Inflammatory macrophage treated with lipopolysaccharide for 1 hour (primary cell): ENCODE results near the gene LY6G5B.

Experiments
- DNase-seq, 2 donors: peaks; one replicate each; pipeline ENCODE4 v3.0.0-alpha.2; 2020 to 2022

The LY6G5B gene

DNA sequence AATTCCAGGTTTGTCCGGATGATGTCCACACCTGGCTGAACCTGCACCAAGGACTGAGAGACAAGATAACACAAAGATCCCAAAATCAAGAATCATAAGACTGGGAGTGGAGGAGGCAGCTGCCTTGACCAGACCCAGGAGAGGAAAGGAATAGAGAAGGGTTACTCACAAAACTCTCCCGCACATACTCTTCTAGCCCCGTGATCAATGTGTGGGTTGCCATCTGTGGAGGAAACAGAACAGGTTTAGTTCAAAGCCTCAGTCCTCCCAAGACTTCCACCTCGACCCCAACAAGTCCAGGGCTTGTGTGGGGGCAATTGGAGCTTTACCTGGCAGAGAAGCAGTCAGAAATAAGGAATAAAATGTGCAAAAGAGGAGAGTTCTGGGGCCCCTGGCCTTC is 28.4 kb upstream of the LY6G5B start:
- DNase-seq, result no peak

DNA sequence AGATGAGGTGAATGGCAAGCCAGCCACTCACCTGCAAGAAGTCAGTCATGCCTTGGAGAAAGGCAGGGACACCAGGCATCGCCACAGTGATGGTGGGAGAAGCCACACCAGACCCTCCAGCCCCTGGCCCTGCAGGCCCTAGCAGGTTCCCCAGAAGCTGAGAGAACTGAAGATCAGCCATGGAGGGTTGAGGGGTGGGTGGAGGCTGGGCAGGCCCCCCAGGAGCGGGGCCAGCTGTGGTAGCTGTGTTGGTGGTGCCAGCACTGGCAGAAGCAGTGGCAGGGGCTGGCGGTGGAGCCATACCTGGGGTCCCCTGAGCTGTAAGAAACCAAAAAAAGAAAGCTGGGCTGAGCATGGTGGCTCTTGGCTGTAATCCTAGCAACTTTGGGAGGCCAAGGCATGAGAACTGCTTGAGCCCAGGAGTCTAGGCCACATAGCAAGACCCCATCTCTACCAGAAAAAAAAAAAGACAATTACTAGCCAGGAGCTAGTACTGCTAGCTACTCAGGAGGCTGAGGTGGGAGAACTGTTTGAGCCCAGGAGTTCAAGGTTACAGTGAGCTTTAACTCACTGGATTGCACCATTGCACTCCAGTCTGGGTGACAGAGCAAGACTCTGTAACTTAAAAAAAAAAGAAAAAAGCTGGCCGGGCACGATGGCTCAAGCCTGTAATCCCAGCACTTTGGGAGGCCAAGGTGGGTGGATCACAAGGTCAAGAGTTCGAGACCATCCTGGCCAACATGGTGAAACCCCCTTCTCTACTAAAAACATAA is 26.8 kb upstream of the LY6G5B start:
- no peak for DNase-seq

DNA sequence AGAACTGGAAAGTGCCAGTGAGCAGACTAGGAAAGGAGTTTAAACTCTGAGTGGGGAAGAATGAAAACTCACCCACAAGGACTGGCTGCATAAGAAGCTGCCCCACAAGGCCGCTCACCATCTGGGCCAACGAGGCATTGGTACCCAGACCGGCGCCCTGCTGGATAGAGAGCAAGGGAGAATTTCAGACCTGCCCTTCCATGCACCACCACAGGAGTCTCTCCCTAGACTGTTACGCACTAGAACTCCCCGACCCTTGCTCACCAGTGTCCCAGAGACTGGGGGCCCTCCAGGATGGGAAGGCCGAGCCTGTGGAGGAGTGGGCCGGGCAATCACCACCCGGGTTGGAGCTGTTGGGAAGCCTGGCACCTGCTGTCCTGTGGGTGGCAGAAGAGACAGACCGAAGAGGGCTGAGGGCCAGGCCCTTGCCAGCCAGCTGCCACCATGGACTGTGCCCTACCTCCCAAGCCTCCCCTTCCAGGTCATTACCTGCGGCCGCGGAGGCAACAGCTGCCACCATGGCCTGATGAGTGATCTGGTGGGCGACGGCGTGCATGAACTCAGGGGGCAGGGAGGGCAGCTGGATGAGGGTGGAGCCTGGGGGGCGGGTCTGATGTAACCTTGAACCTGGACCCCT is 25.8 kb upstream of the LY6G5B start:
- no peak for DNase-seq

DNA sequence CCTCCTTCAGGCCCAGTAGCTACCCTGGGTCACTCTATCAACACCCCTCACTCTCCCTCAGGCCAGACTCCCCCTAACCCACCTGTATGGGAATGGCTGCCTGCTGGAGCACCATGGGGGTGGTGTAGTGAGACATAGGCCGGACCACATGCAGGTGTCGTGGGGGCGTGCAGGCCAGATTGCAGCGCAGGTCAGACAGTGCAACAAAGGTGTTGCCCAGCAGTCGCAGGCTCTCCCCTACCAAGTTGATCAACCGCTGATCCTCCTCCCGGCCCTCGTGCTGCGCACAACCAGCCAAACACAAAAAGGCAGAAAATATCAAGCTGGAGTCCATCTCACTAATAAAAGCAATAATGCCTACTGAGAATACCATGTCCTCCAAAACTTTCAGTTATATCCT is 24.5 kb upstream of the LY6G5B start:
- no peak for DNase-seq

DNA sequence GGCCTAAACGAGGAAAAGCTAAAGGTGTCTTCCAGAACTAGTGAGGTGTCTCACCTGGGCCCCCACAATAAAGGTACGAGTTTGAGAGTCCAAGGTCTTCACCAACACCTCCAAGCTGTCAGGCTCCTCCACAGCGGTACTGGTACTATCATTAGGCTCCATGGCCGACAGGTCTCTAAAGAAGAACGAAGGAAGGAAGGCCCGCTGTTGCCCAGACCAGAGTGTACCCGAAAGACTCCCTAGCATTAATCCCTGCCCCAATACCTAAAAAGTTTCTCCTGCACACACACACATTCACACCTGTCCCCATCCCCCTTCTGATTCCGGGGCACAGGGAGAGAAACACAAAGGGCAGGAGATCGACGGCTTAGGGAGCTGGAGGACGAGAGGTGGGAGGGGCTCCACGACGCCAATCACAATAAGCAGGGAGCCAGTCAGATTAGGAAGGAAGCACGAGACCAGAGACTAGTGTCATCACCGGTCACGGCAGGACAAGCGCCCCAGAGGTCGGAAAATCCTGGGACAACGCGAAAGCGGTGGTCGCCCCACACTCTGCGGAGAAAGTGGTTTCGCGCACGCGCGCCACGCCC is 18.1 kb upstream of the LY6G5B start:
- peak; percentile 85 to 91 for DNase-seq

DNA sequence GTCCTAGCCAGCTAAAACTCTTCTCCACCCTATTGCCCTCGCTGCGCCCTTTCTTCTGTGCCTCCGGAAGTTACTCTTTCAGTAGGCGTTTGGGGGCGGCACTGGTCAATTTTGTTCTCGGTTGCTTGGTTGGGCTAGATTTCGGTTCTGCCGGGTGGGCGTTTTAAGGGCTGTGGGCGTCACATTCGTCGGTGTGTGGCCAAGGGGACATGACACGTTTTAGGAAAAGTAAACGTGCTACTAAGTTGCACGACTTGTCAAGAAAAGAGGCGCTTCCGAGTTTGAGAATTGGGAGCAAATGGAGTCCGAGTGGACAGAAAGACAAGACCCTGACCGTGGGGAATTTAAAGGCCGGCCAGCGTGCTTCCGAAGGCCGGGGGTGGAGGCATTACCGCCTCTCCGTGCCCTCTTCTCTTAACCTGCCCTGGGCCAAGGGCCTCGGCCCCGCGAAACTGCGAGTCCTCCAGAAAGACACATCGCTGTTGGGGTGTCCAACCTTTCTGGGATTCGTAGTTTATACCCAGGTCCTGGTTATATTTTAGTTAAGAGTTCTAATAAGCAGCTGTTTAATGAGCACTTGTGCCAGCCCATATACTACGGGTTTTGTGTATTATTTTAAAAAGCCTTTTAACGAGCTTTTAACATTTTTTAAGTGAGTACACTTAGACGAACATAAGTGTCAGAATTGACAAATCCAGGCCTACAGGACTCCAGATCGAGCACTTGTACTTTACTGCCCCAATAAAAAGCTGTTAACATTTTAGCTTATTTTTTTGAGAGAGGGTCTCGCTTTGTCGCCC is 16.7 kb upstream of the LY6G5B start:
- DNase-seq, result peak in 1 of 2 donors; percentile 86

DNA sequence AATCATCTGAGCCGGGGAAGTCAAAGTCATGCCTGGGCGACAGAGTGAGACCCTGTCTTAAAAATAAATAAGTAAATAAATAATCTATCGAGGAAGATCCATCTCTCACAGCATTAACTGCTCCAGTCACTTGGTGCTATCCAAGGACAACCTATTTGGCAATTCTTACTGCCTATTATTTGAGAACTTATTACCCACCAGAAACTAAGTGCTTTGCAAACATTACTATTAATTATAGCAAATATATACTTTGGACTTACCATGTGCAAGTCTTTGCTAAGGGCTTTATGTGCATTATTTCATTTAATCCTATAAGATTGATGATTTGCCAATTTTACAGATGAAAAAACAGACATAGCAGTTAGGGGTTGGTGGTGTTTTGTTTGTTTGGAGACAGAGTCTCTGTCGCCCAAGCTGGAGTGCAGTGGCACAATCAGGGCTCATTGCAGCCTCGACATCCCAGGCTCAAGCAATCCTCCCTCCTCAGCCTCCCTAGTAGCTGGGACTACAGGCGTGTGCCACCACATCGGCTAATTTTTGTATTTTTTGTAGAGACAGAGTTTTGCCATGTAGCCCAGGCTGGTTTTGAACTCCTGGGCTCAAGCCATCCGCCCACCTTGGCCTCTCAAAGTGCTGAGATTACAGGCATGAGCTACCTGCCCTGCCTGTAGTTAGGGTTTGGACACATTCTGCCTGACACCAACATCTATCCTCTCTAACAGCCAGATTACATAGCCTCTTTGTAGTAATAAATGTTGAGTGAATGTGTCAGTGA is 15.0 kb upstream of the LY6G5B start:
- no peak for DNase-seq

DNA sequence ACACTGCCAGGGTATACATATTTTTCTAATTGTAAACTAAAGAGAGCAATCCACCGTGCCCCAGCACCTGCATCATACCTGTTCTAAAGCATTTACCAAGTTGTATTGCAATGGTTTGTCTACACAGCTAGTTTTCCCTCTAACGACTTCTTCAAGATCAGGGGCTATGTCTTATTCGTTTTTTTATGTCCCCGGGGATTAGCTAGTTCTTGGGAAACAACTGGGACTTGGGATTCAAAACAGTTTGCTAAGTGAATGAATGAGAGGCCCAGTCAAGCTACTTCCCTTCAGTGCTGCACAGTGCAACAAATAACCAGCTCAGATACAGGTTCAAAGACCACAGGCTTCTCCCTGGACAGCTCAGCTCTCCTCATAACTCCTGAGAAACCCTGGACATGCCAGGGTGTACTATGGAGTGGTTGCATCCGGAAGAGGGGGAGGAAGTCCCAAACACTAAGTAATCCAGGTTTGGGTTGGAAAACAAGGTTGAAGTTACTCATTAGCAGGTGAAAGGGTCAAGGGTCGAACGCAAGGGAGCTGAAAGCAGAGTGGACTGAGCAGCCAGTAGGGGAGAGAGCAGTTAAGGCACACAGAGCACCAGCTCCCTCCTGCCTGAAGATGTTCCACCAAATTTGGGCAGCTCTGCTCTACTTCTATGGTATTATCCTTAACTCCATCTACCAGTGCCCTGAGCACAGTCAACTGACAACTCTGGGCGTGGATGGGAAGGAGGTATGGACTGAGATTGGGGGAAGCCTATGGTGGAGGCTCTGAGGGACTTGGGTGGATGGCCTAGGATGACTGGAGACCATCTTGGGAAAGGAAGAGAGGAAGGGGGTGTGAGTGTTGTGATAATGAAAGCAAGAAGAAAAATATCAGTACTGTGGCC is 14.2 kb upstream of the LY6G5B start, which contains the start of gene APOM:
TSS of gene APOM (plus strand) at position 546 of the 889 bp plus-strand sequence. CDS start at position 619, 73 bp downstream.
- no peak for DNase-seq

DNA sequence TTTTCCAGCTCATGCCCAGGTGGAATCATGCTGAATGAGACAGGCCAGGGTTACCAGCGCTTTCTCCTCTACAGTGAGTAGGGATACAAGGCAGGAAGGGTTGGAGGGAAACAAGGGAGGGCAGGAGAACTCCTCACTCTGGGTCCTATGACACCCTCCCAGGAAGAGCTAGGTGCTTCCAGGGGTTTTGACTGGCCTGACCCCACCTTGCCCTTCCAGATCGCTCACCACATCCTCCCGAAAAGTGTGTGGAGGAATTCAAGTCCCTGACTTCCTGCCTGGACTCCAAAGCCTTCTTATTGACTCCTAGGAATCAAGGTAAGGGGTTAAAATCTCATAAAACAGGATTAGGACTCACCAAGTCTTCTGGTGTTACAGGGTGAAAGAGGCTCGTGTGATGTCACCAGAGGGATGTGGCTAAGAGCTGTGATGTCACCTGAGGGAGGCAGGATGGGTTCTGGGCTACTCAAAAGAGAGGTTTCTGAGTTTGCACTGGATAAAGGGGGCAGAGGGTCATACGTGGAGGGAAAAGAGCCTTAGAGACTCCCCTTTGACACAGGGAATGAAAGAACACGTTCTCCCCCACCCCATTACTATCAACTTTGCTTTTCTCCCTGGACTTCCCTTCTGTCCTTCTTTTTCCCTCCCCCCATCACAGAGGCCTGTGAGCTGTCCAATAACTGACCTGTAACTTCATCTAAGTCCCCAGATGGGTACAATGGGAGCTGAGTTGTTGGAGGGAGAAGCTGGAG is 12.2 kb upstream of the LY6G5B start:
- DNase-seq, result no peak

DNA sequence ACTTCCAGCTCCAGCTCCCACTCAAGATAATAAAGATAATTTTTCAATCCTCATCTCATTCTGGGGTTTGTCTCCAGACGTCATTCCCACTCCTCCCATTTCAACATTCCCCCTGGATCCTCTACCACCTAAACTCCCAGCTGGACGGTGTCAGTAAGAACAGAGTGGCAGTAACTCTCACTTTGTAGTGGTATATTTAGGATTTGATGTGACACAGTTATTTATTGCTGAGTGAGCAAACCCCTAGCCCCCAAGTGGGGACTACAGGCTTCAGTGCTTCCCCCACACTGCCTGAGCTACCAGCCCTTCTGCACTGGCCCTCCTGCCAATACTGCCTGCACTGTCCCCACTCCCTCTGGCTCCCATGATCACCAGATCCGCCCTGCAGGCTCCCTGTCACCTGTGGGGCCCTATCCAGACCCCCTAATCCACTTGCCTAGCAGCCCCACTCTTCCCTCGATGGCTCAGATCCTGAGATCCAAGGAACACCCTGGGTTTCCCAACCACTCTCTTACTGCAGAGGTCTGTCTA is 11.6 kb upstream of the LY6G5B start:
- no peak for DNase-seq

DNA sequence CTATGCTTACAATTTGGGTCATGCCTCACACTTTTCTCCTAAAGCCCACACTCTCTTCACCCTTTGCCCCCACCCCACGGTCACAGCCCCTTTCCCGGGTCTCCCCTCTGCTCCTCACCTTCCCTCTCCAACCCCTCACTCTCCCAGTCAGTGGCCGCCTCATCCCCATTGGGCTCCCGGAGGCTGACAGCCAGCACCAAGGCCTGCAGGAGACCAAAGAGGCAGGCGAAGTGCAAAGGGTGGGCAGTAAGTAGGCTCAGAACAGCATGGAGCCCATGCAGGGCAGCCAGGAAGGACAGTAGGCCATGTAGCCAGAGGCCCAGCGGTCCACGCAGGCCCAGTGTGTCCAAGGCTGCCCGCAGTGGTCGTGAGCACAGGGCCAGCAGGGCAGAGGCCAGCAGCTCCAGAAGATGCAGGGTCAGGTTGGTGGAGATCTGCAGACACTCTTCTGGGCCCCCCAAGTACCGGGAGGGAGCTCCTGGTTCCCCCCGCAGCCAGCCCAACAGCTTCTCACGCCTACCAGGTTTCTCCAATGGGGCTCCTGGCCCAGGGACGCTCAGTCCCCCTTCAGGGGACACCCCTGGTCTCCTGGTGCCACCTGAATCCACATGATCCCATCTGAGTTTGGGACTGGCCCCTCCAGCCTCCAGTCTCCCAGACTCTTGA is 10.7 kb upstream of the LY6G5B start:
- DNase-seq, result no peak

DNA sequence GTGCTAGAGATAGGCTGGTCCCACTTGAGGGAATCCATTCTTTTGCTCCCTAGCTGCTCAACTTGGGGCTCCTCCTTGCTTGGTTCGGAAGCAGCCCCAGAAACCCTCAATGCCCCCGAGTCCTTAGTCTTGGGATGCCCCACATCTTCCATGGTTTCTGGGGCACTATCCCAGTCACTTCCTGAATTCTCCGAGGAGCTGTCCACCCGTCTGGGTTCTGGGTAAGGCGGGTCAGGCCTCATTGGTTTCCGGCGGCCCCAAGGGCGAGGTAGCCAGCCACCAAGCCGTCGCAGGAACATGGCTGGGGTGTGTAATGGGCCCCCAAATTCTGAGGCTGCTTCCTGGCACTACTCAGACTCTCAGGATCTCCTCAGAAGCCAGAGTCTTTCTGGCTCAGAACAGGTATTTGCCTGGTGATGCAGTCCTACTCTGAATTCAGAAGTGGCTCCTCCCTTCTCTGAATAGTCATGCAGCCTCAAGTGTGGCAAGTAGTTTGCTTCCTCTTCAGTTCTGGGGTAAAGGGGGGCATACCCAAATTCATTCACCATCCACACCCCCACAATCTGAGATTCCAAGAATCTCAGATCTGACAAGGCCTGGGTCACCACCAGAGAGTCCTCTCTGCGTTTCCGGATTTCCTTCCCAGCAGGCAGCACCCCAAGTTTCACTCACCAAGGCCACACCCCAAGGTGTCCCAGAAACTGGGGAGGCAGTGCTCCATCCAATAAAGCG is 10.0 kb upstream of the LY6G5B start:
- DNase-seq, result peak in 1 of 2 donors; percentile 54

DNA sequence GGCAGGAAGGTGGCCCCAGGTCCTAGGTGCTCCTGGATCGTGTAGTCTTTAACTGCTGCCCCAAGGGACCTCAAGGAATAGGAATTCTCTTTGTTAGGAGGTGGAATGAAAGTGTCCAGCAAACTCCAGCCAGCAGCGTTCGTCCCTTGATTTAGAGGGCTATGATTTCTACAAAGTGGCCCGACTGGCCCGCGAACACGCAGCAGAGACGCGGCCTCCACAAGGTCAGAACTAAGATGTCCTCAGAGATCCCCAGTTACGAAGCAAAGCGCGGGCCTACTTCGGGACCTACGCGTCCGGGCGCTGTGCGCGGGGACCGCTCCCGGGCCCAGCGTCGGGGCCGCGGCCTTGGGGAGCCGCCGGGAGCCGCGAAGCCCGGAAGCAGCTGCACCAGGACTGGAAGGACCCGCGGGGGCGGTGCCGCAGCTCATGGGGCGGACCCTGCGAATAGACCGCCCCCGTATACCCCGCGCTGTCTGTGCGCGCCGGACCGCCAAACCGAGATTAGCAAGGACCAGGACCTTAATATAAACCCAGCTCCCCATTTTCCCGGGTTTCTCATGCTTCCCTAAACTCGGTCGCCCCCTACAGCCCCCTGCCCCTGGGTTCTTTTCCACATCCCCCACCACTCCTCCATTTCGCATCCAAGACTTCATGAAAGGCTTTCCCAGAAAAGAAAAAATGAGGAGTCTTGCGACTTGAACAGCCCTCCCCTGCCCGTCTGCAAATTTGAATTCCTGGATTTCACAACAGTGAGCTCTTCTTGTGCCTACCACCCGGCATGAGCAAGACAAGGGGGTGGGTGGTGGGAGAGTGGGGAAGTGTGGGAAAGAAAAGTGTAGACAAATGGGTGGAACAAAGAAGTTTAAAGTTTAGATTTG is 9.2 kb upstream of the LY6G5B start, which contains the start of gene C6orf47:
TSS of gene C6orf47 (minus strand) at position 398 of the 881 bp plus-strand sequence. CDS start 831 bp downstream, outside the sequence.
- peak; percentile 76 to 82 for DNase-seq

DNA sequence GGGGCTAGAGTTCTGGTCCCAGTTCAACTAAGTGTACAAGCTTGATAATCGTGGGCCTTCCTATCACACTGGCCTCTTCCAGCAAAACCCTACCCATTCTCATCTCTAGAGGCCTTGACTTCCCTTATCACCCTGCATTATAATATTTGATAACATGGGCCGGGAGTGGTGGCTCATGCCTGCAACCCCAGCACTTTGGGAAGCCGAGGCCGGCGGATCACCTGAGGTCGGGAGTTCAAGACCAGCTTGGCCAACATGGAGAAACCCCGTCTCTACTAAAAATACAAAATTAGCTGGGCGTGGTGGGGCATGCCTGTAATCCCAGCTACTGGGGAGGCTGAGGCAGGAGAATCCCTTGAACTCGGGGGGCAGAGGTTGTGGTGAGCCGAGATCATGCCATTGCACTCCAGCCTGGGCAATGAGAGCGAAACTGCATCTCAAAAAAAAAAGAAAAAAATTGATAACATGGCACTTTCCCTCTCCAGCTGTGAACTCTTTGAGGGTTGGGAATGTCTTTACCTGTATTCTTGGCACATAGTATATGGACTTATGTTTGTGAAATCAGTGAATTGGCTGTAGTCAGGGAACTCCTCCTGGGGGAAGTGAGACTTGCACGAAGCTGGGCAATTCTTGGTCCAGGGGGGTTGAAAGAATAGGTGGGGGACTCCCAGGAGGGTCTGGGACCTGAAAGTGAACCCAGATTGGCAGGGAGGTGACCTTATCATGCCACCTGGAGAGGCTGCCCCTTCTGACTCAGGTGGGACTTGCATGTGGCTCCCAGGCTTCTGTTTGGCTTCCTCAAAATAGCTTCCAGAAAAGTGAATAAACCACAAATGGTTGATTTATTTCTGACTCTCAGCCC is 8.3 kb upstream of the LY6G5B start:
- DNase-seq, result no peak

DNA sequence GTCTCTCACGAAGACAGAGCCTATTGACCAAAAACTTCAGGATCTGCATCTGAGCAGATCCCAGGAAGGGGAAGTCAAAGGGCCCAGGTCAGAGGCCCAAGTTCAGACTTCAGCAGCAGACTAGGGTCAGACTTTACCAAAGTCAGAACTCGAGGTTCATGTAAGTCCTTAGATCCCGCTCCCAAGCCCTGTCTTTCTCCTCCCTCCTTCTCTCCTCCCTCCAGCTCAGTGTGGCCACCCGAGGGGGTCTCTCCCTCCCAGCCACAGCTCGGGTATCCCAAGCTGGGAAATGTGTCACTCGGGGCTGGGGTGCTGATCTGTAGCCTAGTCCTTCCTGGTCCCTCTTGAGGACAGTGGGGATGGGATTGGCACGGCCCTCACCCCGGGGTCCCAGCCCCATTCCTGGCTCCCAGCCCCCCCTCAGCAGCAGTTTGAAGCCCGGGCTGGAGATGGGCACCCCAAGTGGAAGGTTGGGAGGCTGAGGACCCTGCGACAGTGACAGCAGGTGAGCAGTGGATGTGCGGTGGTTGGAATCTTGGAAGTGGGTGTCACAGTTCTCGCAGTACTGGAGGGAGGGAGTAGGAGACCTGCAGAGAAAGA is 7.6 kb upstream of the LY6G5B start:
- no peak for DNase-seq
